Measurements from ENCODE around the gene PLCD4. TPM values are rescaled to one million over a fixed set of nuclear protein-coding genes. Genes with fewer than 3 reads are reported as not detected.
A peak's percentile ranks its signal among the peaks of the same experiment; 100 is the strongest.

Gene PLCD4
- total RNA-seq, 1 experiment from 2014 or later: 0.42 TPM

GRCh38 chr2:218568190-218569037 is 39.3 kb upstream of the PLCD4 start, which contains the start of the genes CNOT9 and USP37:
CNOT9 (plus strand) TSS chr2:218568839; CDS start chr2:218568955, 116 bp downstream.
USP37 (minus strand) TSS chr2:218568351; CDS start chr2:218558653, 9,698 bp downstream.
- Histone ChIP-seq H3K9me3 (ENCODE audit: control insufficient read depth, low read depth, low read length) (no peaks in the 10 kb centered on the region), H3K79me1 (ENCODE audit: insufficient read depth, low read depth, low read length, poor library complexity, severe bottlenecking) (peaks cover 4% of the 10 kb centered on the region), H3K14ac (ENCODE audit: insufficient read depth, low read length) (peak within 1 kb of the TSS; percentile 99), H4K8ac (replicated peaks; ENCODE audit: insufficient read length, low read depth, low read length) (no peak within 1 kb of the TSS), H3K23ac (ENCODE audit: insufficient read length, low read depth, low read length) (no peak within 1 kb of the TSS), H3T11ph (ENCODE audit: low read length) (no peak within 1 kb of the TSS), H3K56ac (ENCODE audit: insufficient read length, low read depth, low read length) (peak within 1 kb of the TSS; percentile 54), H3K27me3 (ENCODE audit: insufficient read depth, low read length) (no peaks in the 10 kb centered on the region), H4K20me1 (ENCODE audit: control insufficient read depth, insufficient read depth, insufficient read length) (no peaks in the 10 kb centered on the region), H4K5ac (ENCODE audit: insufficient read length, low read depth, low read length) (peak within 1 kb of the TSS; percentile 91), H4K91ac (ENCODE audit: insufficient read length, low read depth, low read length) (no peak within 1 kb of the TSS), H2BK20ac (ENCODE audit: low read depth, low read length, poor library complexity, severe bottlenecking) (no peak within 1 kb of the TSS), H2BK120ac (ENCODE audit: low read depth, low read length, poor library complexity, severe bottlenecking) (peak within 1 kb of the TSS; percentile 94), H2BK15ac (ENCODE audit: low read depth, low read length) (no peak within 1 kb of the TSS), H3K23me2 (ENCODE audit: insufficient read length, low read depth, low read length, poor library complexity, severe bottlenecking) (peaks cover 11% of the 10 kb centered on the region), H3K4me1 (ENCODE audit: insufficient read depth, low read length) (peaks cover 2% of the 10 kb centered on the region; the same call in 1 of the 2 replicates), H2AK5ac (ENCODE audit: insufficient read length, low read length) (no peak within 1 kb of the TSS), H3K79me2 (ENCODE audit: insufficient read depth, low read length) (peaks cover 43% of the 10 kb centered on the region; the same call in 1 of the 2 replicates), H2BK12ac (ENCODE audit: insufficient read length, low read depth, low read length) (no peak within 1 kb of the TSS), H3K27ac (ENCODE audit: insufficient read length, low read depth, low read length) (peak within 1 kb of the TSS; percentile 93), H2AFZ (ENCODE audit: low read length) (peak within 1 kb of the TSS; percentile 82), H3K4ac (ENCODE audit: low read depth, low read length) (peak within 1 kb of the TSS; percentile 56; the same call in 1 of the 2 replicates), H3K18ac (ENCODE audit: insufficient read length, low read depth, low read length) (peak within 1 kb of the TSS; percentile 99), H3K4me2 (ENCODE audit: insufficient read depth, insufficient read length, low read length) (peak within 1 kb of the TSS; percentile 99), H2BK5ac (ENCODE audit: insufficient read length, low read length) (peak within 1 kb of the TSS; percentile 43), H3K9ac (ENCODE audit: extremely low read depth, insufficient read length, low read length) (peak within 1 kb of the TSS; percentile 98)
- no peaks in the 10 kb centered on the region for H3K9me3 Mint-ChIP-seq
- H3K36me3 Mint-ChIP-seq (ENCODE audit: insufficient read depth in 1 of 3, low read depth in 3 of 3): peaks cover 15 to 43% (median 41%) of the 10 kb centered on the region in 3 experiments; a peak in 6 of 7 replicates
- H3K27me3 Mint-ChIP-seq (ENCODE audit: low read depth): no peaks in the 10 kb centered on the region
- peak within 1 kb of the TSS; percentile 87 to 95 for H3K4me3 Mint-ChIP-seq
- WGBS (ENCODE audit: extremely low coverage, insufficient read length, low lambda C conversion rate): no CpG with 5 or more reads among the region's 77 CpGs
- TF ChIP-seq, protein P1, sequence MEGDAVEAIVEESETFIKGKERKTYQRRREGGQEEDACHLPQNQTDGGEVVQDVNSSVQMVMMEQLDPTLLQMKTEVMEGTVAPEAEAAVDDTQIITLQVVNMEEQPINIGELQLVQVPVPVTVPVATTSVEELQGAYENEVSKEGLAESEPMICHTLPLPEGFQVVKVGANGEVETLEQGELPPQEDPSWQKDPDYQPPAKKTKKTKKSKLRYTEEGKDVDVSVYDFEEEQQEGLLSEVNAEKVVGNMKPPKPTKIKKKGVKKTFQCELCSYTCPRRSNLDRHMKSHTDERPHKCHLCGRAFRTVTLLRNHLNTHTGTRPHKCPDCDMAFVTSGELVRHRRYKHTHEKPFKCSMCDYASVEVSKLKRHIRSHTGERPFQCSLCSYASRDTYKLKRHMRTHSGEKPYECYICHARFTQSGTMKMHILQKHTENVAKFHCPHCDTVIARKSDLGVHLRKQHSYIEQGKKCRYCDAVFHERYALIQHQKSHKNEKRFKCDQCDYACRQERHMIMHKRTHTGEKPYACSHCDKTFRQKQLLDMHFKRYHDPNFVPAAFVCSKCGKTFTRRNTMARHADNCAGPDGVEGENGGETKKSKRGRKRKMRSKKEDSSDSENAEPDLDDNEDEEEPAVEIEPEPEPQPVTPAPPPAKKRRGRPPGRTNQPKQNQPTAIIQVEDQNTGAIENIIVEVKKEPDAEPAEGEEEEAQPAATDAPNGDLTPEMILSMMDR (conservative IDR thresholded peaks at IDR 0.05): no peak
- H3K4me1 Mint-ChIP-seq: peaks cover 26 to 35% of the 10 kb centered on the region in 2 experiments
- peak; percentile 99 for DNase-seq
- peak within 1 kb of the TSS; percentile 98 to 100 (median 100) for H3K27ac Mint-ChIP-seq
